SK-N-SH (cell line): ENCODE data around the gene CCDC47. TPM values are rescaled to one million over a fixed set of nuclear protein-coding genes. Genes with fewer than 3 reads are reported as not detected.

Source experiments
- CTCF ChIA-PET: fragments of 300-600, 350-600 bp; formaldehyde crosslinking; extraction: SDS; loops from one replicate; lab custom pipeline; 2021; lab: Yijun Ruan, JAX
- POLR2A ChIA-PET: fragments of 350-600 bp; sonication (Branson Sonifier 250); formaldehyde crosslinking; extraction: SDS; loops from one replicate; lab custom pipeline; 2020; ENCODE audit warnings: antibody characterized with exemption, inconsistent platforms; lab: Yijun Ruan, JAX
- DNase-seq: peaks from one replicate; pipeline ENCODE4 v3.0.0; 2012
- H2AFZ ChIP-seq: fragments of 200-600 bp; sonication (generic); 2 replicates; pipeline ENCODE4 v1.8.1; 2016; ENCODE audit warnings: antibody characterized with exemption, mild to moderate bottlenecking, low read depth
- H3F3A ChIP-seq: fragments of 200-600 bp; sonication (generic); replicated peaks from 2 replicates; pipeline ENCODE3; 2016; ENCODE audit warnings: antibody characterized with exemption, mild to moderate bottlenecking; ENCODE audit not compliant: insufficient read depth
- H3K27ac ChIP-seq, 2 experiments: fragments of 200-500 bp in 1 of 2; fragments of 200-600 bp in 1 of 2; sonication (Bioruptor generic) in 1 of 2; sonication (generic), shearing (Covaris generic) in 1 of 2; 2 replicates each; pipeline versions ENCODE4 v1.5.1 to v1.6.1; 2014 to 2016; ENCODE audit warnings: low read depth in 2 of 2, inconsistent platforms in 1 of 2, low read length in 1 of 2, mild to moderate bottlenecking in 1 of 2, mixed read lengths in 1 of 2
- H3K27me3 ChIP-seq: fragments of 200-600 bp; sonication (generic), shearing (Covaris generic); 2 replicates; pipeline ENCODE4 v1.6.1; 2016; ENCODE audit warnings: mixed run types; ENCODE audit not compliant: insufficient read depth
- H3K36me3 ChIP-seq, 2 experiments: fragments of 200-500 bp in 1 of 2; fragments of 200-600 bp in 1 of 2; sonication (Bioruptor generic) in 1 of 2; sonication (generic) in 1 of 2; replicated peaks in 1 of 2; 2 replicates each; pipeline versions ENCODE3 to v1.5.1; 2014 to 2016; ENCODE audit warnings: low read length in 1 of 2, mild to moderate bottlenecking in 1 of 2; ENCODE audit not compliant: insufficient read depth in 2 of 2, control insufficient read depth in 1 of 2
- H3K4me1 ChIP-seq, 2 experiments: fragments of 200-500 bp in 1 of 2; fragments of 200-600 bp in 1 of 2; sonication (Bioruptor generic) in 1 of 2; sonication (generic), shearing (Covaris generic) in 1 of 2; 2 replicates each; pipeline versions ENCODE4 v1.5.1 to v1.6.1; 2014 to 2016; ENCODE audit warnings: low read depth in 1 of 2, low read length in 1 of 2, mixed run types in 1 of 2; ENCODE audit not compliant: insufficient read depth in 2 of 2, control insufficient read depth in 1 of 2
- H3K4me2 ChIP-seq: fragments of 200-600 bp; sonication (generic), shearing (Covaris generic); 2 replicates; pipeline ENCODE4 v1.6.1; 2017; ENCODE audit warnings: mixed run types
- H3K4me3 ChIP-seq, 2 experiments: fragments of 200-500 bp in 1 of 2; fragments of 200-600 bp in 1 of 2; sonication (Bioruptor generic) in 1 of 2; sonication (generic), shearing (Covaris generic) in 1 of 2; 2 replicates each; pipeline versions ENCODE4 v1.5.1 to v1.8.1; 2014 to 2016; ENCODE audit warnings: low read depth in 2 of 2, inconsistent platforms in 1 of 2, low read length in 1 of 2, mild to moderate bottlenecking in 1 of 2, mixed read lengths in 1 of 2, moderate library complexity in 1 of 2
- H3K79me2 ChIP-seq: fragments of 200-600 bp; sonication (generic); 2 replicates; pipeline ENCODE4 v1.8.1; 2017; ENCODE audit warnings: mild to moderate bottlenecking; ENCODE audit not compliant: insufficient read depth
- H3K9ac ChIP-seq: fragments of 200-600 bp; sonication (generic); 2 replicates; pipeline ENCODE4 v1.6.1; 2017; ENCODE audit warnings: mixed run types
- H3K9me2 ChIP-seq: fragments of 200-600 bp; sonication (generic); 2 replicates; pipeline ENCODE4 v1.6.1; 2017; ENCODE audit warnings: mixed run types
- H3K9me3 ChIP-seq: fragments of 200-600 bp; sonication (generic); 2 replicates; pipeline ENCODE4 v1.6.1; 2017; ENCODE audit warnings: mixed run types, mild to moderate bottlenecking, moderate library complexity
- H4K20me1 ChIP-seq: fragments of 200-600 bp; sonication (generic); 2 replicates; pipeline ENCODE4 v1.6.1; 2017; ENCODE audit warnings: mild to moderate bottlenecking, mixed run types; ENCODE audit not compliant: insufficient read depth
- CTCF ChIP-seq: fragments of 200-600 bp; sonication (generic); IDR thresholded peaks from 2 replicates; pipeline ENCODE4 v1.6.1; 2017; ENCODE audit warnings: antibody characterized with exemption, mild to moderate bottlenecking, moderate library complexity
- EP300 ChIP-seq, 2 experiments: IDR thresholded peaks; 2 replicates each; pipeline versions ENCODE4 v1.4.0 to v1.6.1; 2012; ENCODE audit warnings: borderline replicate concordance in 1 of 2, low read depth in 1 of 2, low read length in 1 of 2
- EZH2phosphoT487 ChIP-seq: fragments of 200-600 bp; sonication (generic); IDR thresholded peaks from 2 replicates; pipeline ENCODE4 v1.6.1; 2017; ENCODE audit warnings: low read depth, mixed run types, mild to moderate bottlenecking, antibody characterized with exemption, moderate library complexity, borderline replicate concordance
- FOXM1 ChIP-seq: IDR thresholded peaks from 2 replicates; pipeline ENCODE4 v1.4.0; 2012; ENCODE audit warnings: low read depth, mild to moderate bottlenecking
- GATA2 ChIP-seq: sonication (generic); formaldehyde crosslinking; IDR thresholded peaks from 2 replicates; pipeline ENCODE4 v1.5.0; 2020; ENCODE audit warnings: mild to moderate bottlenecking, missing genetic modification reagents
- IRF3 ChIP-seq: fragments of 150-350 bp; IDR thresholded peaks from 2 replicates; pipeline ENCODE4 v1.6.1; 2016; ENCODE audit warnings: mild to moderate bottlenecking, low read depth, low read length
- NRF1 ChIP-seq: IDR thresholded peaks from 2 replicates; pipeline ENCODE4 v1.6.1; 2012; ENCODE audit warnings: low read depth, mild to moderate bottlenecking, low read length
- POLR2AphosphoS5 ChIP-seq: IDR thresholded peaks from 2 replicates; pipeline ENCODE4 v1.6.1; 2012; ENCODE audit warnings: low read depth, low read length
- RAD21 ChIP-seq: IDR thresholded peaks from 2 replicates; pipeline ENCODE4 v1.6.1; 2012; ENCODE audit warnings: mild to moderate bottlenecking, low read length
- RCOR1 ChIP-seq: fragments of 150-350 bp; IDR thresholded peaks from 2 replicates; pipeline ENCODE4 v1.6.1; 2017; ENCODE audit warnings: antibody characterized with exemption, low read length
- RXRA ChIP-seq: IDR thresholded peaks from 2 replicates; pipeline ENCODE4 v1.4.0; 2012; ENCODE audit warnings: low read depth, mild to moderate bottlenecking, borderline replicate concordance
- TAF1 ChIP-seq: IDR thresholded peaks from 2 replicates; pipeline ENCODE4 v1.6.1; 2012; ENCODE audit warnings: low read depth, mild to moderate bottlenecking, low read length, moderate library complexity, borderline replicate concordance
- TCF12 ChIP-seq: IDR thresholded peaks from 2 replicates; pipeline ENCODE4 v1.4.0; 2012
- YY1 ChIP-seq: IDR thresholded peaks from 2 replicates; pipeline ENCODE4 v1.4.0; 2012; ENCODE audit warnings: low read depth, mild to moderate bottlenecking
- WGBS: methylation state at CpG from one replicate; pipeline ENCODE4 v1.1.6; 2017; ENCODE audit warnings: low lambda C conversion rate; 5-methylcytosine and 5-hydroxymethylcytosine counted together
- polyA plus RNA-seq, 3 experiments: library from polyadenylated mRNA; depleted of rRNA; stranded (reverse); fragments of >200 nt; gene quantifications; 2 replicates each; pipeline ENCODE4 v1.2.3, GENCODE V29; 2012
- TF ChIP-seq, protein P1 (sequence below): IDR thresholded peaks from 2 replicates; pipeline ENCODE4 v1.6.1; 2012; ENCODE audit warnings: mild to moderate bottlenecking, low read depth, low read length, moderate library complexity
- TF ChIP-seq, protein P2 (sequence below): IDR thresholded peaks from 2 replicates; pipeline ENCODE4 v1.4.0; 2012; ENCODE audit warnings: low read depth
- TF ChIP-seq, protein P3 (sequence below): IDR thresholded peaks from 2 replicates; pipeline ENCODE4 v1.4.0; 2012; ENCODE audit warnings: low read depth, borderline replicate concordance
- TF ChIP-seq, protein P4 (sequence below): IDR thresholded peaks from 2 replicates; pipeline ENCODE4; 2012

The CCDC47 gene
- polyA plus RNA-seq, 1 of the 3 experiments (the other 2 are of a cell fraction) = 76.6 TPM

GRCh38 chr17:63703556-63704258 lies 69.7 kb downstream of the CCDC47 start:
- Histone ChIP-seq H3K4me3 (no peak overlapping the region), H3K4me2 (no peak overlapping the region), H3K9me3 (no peaks in the 10 kb centered on the region), H3K4me1 (peaks cover 9 to 42% of the 10 kb centered on the region in 2 experiments; a peak in 3 of 4 replicates), H3K9me2 (no peaks in the 10 kb centered on the region), H3K27ac (no peak overlapping the region; a peak in 1 of 4 replicates), H3K36me3 (peaks cover 8 to 28% of the 10 kb centered on the region in 2 experiments), H3K79me2 (peaks cover 15% of the 10 kb centered on the region), H4K20me1 (no peaks in the 10 kb centered on the region), H3K27me3 (no peaks in the 10 kb centered on the region), H3F3A (peaks cover 9% of the 10 kb centered on the region), H2AFZ (no peak overlapping the region), H3K9ac (no peak overlapping the region)
- ChIA-PET CTCF (interaction anchor here (0.9 to 1.6 kb wide), 6 partner anchors 9 to 278 kb away, joined by 3 to 7 read pairs (median 4); partner anchors contain the start of gene MAP3K3), POLR2A (interaction anchor here (1.7 to 2.4 kb wide), 2 partner anchors 11 to 28 kb away, joined by 6 to 7 read pairs; no protein-coding TSS in a partner anchor)
- DNase-seq = no peak
- TF ChIP-seq EP300 (IDR thresholded peaks at IDR 0.05; ENCODE audit: borderline replicate concordance in 1 of 2, low read depth in 1 of 2, low read length in 1 of 2) = no peak
- TF ChIP-seq NRF1 = no peak
- no peak for TF ChIP-seq RCOR1
- TF ChIP-seq, protein P1, sequence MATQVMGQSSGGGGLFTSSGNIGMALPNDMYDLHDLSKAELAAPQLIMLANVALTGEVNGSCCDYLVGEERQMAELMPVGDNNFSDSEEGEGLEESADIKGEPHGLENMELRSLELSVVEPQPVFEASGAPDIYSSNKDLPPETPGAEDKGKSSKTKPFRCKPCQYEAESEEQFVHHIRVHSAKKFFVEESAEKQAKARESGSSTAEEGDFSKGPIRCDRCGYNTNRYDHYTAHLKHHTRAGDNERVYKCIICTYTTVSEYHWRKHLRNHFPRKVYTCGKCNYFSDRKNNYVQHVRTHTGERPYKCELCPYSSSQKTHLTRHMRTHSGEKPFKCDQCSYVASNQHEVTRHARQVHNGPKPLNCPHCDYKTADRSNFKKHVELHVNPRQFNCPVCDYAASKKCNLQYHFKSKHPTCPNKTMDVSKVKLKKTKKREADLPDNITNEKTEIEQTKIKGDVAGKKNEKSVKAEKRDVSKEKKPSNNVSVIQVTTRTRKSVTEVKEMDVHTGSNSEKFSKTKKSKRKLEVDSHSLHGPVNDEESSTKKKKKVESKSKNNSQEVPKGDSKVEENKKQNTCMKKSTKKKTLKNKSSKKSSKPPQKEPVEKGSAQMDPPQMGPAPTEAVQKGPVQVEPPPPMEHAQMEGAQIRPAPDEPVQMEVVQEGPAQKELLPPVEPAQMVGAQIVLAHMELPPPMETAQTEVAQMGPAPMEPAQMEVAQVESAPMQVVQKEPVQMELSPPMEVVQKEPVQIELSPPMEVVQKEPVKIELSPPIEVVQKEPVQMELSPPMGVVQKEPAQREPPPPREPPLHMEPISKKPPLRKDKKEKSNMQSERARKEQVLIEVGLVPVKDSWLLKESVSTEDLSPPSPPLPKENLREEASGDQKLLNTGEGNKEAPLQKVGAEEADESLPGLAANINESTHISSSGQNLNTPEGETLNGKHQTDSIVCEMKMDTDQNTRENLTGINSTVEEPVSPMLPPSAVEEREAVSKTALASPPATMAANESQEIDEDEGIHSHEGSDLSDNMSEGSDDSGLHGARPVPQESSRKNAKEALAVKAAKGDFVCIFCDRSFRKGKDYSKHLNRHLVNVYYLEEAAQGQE = no peak
- no peak for TF ChIP-seq POLR2AphosphoS5
- TF ChIP-seq TCF12 = no peak
- TF ChIP-seq, protein P2, sequence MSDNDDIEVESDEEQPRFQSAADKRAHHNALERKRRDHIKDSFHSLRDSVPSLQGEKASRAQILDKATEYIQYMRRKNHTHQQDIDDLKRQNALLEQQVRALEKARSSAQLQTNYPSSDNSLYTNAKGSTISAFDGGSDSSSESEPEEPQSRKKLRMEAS = no peak
- TF ChIP-seq TAF1 = no peak
- TF ChIP-seq RXRA = no peak
- TF ChIP-seq FOXM1 = no peak
- TF ChIP-seq, protein P3, sequence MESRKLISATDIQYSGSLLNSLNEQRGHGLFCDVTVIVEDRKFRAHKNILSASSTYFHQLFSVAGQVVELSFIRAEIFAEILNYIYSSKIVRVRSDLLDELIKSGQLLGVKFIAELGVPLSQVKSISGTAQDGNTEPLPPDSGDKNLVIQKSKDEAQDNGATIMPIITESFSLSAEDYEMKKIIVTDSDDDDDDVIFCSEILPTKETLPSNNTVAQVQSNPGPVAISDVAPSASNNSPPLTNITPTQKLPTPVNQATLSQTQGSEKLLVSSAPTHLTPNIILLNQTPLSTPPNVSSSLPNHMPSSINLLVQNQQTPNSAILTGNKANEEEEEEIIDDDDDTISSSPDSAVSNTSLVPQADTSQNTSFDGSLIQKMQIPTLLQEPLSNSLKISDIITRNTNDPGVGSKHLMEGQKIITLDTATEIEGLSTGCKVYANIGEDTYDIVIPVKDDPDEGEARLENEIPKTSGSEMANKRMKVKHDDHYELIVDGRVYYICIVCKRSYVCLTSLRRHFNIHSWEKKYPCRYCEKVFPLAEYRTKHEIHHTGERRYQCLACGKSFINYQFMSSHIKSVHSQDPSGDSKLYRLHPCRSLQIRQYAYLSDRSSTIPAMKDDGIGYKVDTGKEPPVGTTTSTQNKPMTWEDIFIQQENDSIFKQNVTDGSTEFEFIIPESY = no peak
- TF ChIP-seq, protein P4, sequence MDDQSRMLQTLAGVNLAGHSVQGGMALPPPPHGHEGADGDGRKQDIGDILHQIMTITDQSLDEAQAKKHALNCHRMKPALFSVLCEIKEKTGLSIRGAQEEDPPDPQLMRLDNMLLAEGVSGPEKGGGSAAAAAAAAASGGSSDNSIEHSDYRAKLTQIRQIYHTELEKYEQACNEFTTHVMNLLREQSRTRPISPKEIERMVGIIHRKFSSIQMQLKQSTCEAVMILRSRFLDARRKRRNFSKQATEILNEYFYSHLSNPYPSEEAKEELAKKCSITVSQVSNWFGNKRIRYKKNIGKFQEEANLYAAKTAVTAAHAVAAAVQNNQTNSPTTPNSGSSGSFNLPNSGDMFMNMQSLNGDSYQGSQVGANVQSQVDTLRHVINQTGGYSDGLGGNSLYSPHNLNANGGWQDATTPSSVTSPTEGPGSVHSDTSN = no peak
- TF ChIP-seq RAD21 = no peak
- no peak for TF ChIP-seq YY1
- no peak for TF ChIP-seq CTCF
- no peak for TF ChIP-seq IRF3
- TF ChIP-seq EZH2phosphoT487 = no peak
- TF ChIP-seq GATA2 (CRISPR knock-in tag) = no peak
- WGBS = 94% methylated on average over 15 of the region's 16 CpGs
